GM13977 (cell line): ENCODE results near the gene TOMT.
A peak's percentile ranks its signal among the peaks of the same experiment; 100 is the strongest.

Source experiments
- DNase-seq: peaks from one replicate; pipeline ENCODE4 v3.0.0; 2012; ENCODE audit warnings: low spot score
- CTCF ChIP-seq: IDR thresholded peaks from 2 replicates; pipeline ENCODE4 v1.5.1; 2012; ENCODE audit warnings: mild to moderate bottlenecking, control low read depth; ENCODE audit not compliant: insufficient read depth; ENCODE audit errors: extremely low read depth, missing control alignments
- in situ Hi-C: fragments of 300-500 bp; cut with MboI; formaldehyde crosslinking; loops from one replicate; pipeline ENCODE4 v1.12.0; 2022; ENCODE audit warnings: low sequenced_read_pairs, low pct_unique_long_range_greater_than_20kb, mixed read lengths, inconsistent platforms; ENCODE audit not compliant: unreplicated experiment

Gene TOMT

GRCh38 chr11:72079819-72080325, 25.9 kb upstream of the TOMT start:
- in situ Hi-C loops: no loop called here
- no peak for TF ChIP-seq CTCF
- no peak for DNase-seq

GRCh38 chr11:72080326-72081183, 25.2 kb upstream of the TOMT start, which contains the start of the genes LRRC51 and NUMA1:
TSS of gene LRRC51 (plus strand) at chr11:72080850. CDS start at chr11:72089084, 8,234 bp downstream.
TSS of gene NUMA1 (minus strand) at chr11:72080542. CDS start at chr11:72035943, 44,599 bp downstream.
- DNase-seq: peak; percentile 91
- TF ChIP-seq CTCF: no peak
- in situ Hi-C loops: no loop called here

GRCh38 chr11:72081184-72081644, 24.5 kb upstream of the TOMT start:
- in situ Hi-C loops: no loop called here
- no peak for DNase-seq
- TF ChIP-seq CTCF: no peak

DNA sequence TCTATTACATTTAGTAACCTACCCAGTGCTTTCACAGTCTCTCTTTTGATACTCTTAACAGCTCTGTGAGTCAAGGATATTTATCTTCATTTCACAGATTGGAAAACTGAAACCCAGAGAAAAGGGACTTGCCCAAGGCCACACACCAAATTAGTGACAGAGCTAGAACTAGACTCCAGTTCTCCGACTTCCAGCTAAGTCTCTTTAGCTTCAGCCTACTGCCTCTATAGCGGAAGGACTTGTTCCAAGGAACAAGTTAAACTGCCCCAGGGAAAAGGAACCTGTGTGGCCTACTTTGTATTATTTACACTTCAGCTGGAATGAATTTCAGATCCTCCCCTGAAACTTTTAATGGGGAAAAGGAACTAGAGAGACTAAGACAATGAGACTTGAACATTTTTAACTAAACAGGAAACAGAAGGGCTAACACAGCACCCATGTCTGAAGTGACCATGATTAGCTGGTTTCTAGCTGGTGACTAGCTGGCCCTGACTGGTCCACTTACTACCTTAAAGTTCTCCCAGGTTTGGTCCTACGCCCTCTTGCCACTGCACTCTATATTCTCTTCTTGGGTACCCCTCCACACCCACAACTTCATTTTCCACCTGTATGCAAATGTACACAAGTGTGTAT, 23.8 kb upstream of the TOMT start:
- in situ Hi-C loops: no loop called here
- DNase-seq: no peak

DNA sequence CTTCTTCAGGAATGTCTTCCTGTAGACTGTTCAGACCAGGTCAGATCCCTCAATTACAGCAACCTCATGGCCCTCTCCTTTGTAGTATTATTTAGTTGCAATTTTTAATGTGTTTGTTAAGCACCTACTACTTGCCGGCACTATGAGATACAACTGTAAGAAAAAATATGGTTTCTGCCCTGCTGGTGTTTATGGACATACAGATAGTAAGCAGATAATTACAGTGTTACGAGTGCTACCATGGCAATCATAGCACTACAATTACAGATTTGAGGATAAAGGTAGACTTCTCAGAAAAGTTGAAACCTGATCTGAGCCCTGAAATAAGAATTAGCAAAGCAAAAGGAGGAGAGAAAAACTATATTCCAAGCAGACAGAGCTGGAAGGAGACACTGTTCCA, 22.3 kb upstream of the TOMT start:
- in situ Hi-C loops: no loop called here
- no peak for DNase-seq
- TF ChIP-seq CTCF: no peak

More for the DNA sequence above, 23.8 kb upstream of the TOMT start:
- no peak for TF ChIP-seq CTCF

- DNase-seq: no peak
- TF ChIP-seq CTCF: no peak
- in situ Hi-C loops: no loop called here
These were observed 21.6 kb upstream of the TOMT start for GRCh38 chr11:72084076-72084475.
